Trophoblast cell (in vitro differentiated cells and primary cell): ENCODE results near the gene INAFM2.
A peak's percentile ranks its signal among the peaks of the same experiment; 100 is the strongest.

Source experiments
- DNase-seq, 2 donors: peaks; one replicate each; pipeline ENCODE4 v3.0.0-alpha.2; 2016
- H2AFZ ChIP-seq: 2 replicates; pipeline ENCODE4 v1.6.1; 2013; ENCODE audit warnings: low read length, moderate library complexity, mild to moderate bottlenecking; ENCODE audit not compliant: insufficient read depth, poor library complexity
- H2AK5ac ChIP-seq: 2 replicates; pipeline ENCODE4 v1.6.1; 2013; ENCODE audit warnings: mild to moderate bottlenecking, low read length
- H2BK120ac ChIP-seq: 2 replicates; pipeline ENCODE4 v1.6.1; 2013; ENCODE audit warnings: low read length, mild to moderate bottlenecking, moderate library complexity; ENCODE audit not compliant: insufficient read depth, poor library complexity
- H2BK12ac ChIP-seq: 2 replicates; pipeline ENCODE4 v1.6.1; 2013; ENCODE audit warnings: mild to moderate bottlenecking, low read length, moderate library complexity
- H2BK5ac ChIP-seq: 2 replicates; pipeline ENCODE4 v1.6.1; 2013; ENCODE audit warnings: low read length, low read depth, moderate library complexity, mild to moderate bottlenecking; ENCODE audit not compliant: poor library complexity
- H3K14ac ChIP-seq: 2 replicates; pipeline ENCODE4 v1.6.1; 2013; ENCODE audit warnings: mild to moderate bottlenecking, low read length
- H3K18ac ChIP-seq: 2 replicates; pipeline ENCODE4 v1.6.1; 2013; ENCODE audit warnings: mild to moderate bottlenecking, low read length
- H3K23ac ChIP-seq: 2 replicates; pipeline ENCODE4 v1.6.1; 2013; ENCODE audit warnings: low read length
- H3K27ac ChIP-seq: 2 replicates; pipeline ENCODE4 v1.5.1; 2013; ENCODE audit warnings: low read depth, mild to moderate bottlenecking, inconsistent platforms, low read length, moderate library complexity
- H3K27me3 ChIP-seq: 2 replicates; pipeline ENCODE4 v1.6.1; 2013; ENCODE audit warnings: inconsistent platforms, mild to moderate bottlenecking, low read length, moderate library complexity; ENCODE audit not compliant: insufficient read depth
- H3K36me3 ChIP-seq, 2 experiments: 1 replicate in 1 of 2; 2 replicates in 1 of 2; pipeline ENCODE4 v1.6.1; 2013; ENCODE audit warnings: low read length in 2 of 2, mild to moderate bottlenecking in 2 of 2, moderate library complexity in 1 of 2; ENCODE audit not compliant: insufficient read depth in 2 of 2, control insufficient read depth in 1 of 2
- H3K4ac ChIP-seq: 2 replicates; pipeline ENCODE4 v1.6.1; 2013; ENCODE audit warnings: low read depth, mild to moderate bottlenecking, low read length, moderate library complexity
- H3K4me1 ChIP-seq, 2 experiments: 1 replicate in 1 of 2; 2 replicates in 1 of 2; pipeline ENCODE4 v1.6.1; 2013; ENCODE audit warnings: low read length in 2 of 2, mild to moderate bottlenecking in 2 of 2, moderate library complexity in 1 of 2; ENCODE audit not compliant: insufficient read depth in 2 of 2, control insufficient read depth in 1 of 2
- H3K4me2 ChIP-seq: 2 replicates; pipeline ENCODE4 v1.6.1; 2013; ENCODE audit warnings: inconsistent platforms, mild to moderate bottlenecking, low read length, moderate library complexity
- H3K4me3 ChIP-seq: 2 replicates; pipeline ENCODE4 v1.5.1; 2013; ENCODE audit warnings: mild to moderate bottlenecking, low read depth, low read length, inconsistent platforms
- H3K79me1 ChIP-seq: one replicate; pipeline ENCODE4 v1.6.1; 2013; ENCODE audit warnings: low read length
- H3K79me2 ChIP-seq: 2 replicates; pipeline ENCODE4 v1.6.1; 2013; ENCODE audit warnings: low read length, mild to moderate bottlenecking; ENCODE audit not compliant: control insufficient read depth, insufficient read depth, poor library complexity
- H3K9ac ChIP-seq: 2 replicates; pipeline ENCODE4 v1.6.1; 2013; ENCODE audit warnings: mild to moderate bottlenecking, low read length
- H3K9me3 ChIP-seq: 2 replicates; pipeline ENCODE4 v1.6.1; 2013; ENCODE audit warnings: low read depth, mild to moderate bottlenecking, control low read depth, inconsistent platforms, low read length; ENCODE audit not compliant: insufficient read depth
- H4K12ac ChIP-seq: 2 replicates; pipeline ENCODE4 v1.6.1; 2013; ENCODE audit warnings: low read depth, mild to moderate bottlenecking, low read length, moderate library complexity
- H4K8ac ChIP-seq: 2 replicates; pipeline ENCODE4 v1.6.1; 2013; ENCODE audit warnings: low read depth, mild to moderate bottlenecking, low read length, moderate library complexity
- H4K91ac ChIP-seq: one replicate; pipeline ENCODE4 v1.6.1; 2013; ENCODE audit warnings: low read depth, mild to moderate bottlenecking, low read length, moderate library complexity
- WGBS: extraction: QIAGEN DNeasy Blood & Tissue Kit; methylation state at CpG from one replicate; pipeline ENCODE4 v1.1.7; 2013; ENCODE audit warnings: missing lambda C conversion rate; ENCODE audit not compliant: insufficient read length, insufficient coverage; ENCODE audit errors: extremely low coverage; 5-methylcytosine and 5-hydroxymethylcytosine counted together

The INAFM2 gene

DNA sequence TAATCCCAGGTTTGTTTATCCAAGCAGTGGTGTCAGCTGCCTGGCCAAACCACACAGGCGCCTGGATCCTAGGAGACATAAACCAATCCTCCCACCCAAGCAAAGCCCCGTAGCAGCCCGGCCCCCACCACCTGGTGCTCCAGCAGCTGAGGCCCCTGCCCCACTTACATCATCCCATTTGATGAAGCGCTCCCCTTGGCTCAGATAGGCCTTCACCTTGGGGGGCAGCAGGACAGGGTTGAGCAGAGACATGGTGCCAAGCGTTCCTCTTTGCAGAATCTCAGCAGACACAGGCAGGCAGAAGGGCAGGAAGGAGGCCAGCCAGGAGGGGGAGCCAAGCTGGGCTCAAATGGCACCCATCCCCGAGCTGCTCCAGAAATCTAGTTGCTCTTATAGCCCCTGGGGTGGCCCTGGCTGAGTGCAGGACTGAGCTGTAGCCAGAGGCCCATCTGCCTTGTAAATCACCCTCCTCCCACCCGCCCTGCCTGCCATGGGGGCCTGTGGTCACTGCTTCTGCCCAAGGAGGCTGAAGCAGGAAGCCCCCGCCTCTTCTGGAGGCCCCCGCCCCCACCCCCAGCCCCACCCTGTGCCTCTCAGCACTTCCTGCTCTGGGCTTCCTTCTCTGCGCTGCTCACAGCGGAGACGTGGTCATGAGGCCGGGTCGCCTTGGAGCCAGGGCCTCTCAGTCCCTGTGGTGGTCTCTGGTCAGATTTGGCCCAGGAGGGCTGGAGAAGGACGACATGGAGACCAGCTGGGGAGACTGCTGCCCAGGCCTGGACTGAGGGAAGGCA is 15.9 kb upstream of the INAFM2 start, which contains the start of gene PLCB2:
Gene PLCB2, minus strand, starts transcription at position 515 of the 791 bp plus-strand sequence. Its CDS starts 263 bp downstream, at position 252.
- no CpG with 5 or more reads among the region's 15 CpGs for WGBS

GRCh38 chr15:40309344-40309862 is 14.1 kb upstream of the INAFM2 start:
- no peak overlapping the region for H2BK120ac ChIP-seq
- no peak overlapping the region for H4K8ac ChIP-seq
- H2AFZ ChIP-seq, result no peak overlapping the region
- no peak overlapping the region for H3K4me3 ChIP-seq
- H3K23ac ChIP-seq, result no peak overlapping the region
- DNase-seq, result no peak
- no peak overlapping the region for H3K4me2 ChIP-seq
- H3K4me1 ChIP-seq, result peaks cover 7 to 12% of the 10 kb centered on the region in 2 experiments
- no peak overlapping the region for H3K18ac ChIP-seq
- no peak overlapping the region for H4K91ac ChIP-seq
- H3K36me3 ChIP-seq, result no peaks in the 10 kb centered on the region
- H2BK5ac ChIP-seq, result no peak overlapping the region
- no peak overlapping the region for H2AK5ac ChIP-seq
- H3K27me3 ChIP-seq, result no peaks in the 10 kb centered on the region
- no peaks in the 10 kb centered on the region for H3K79me2 ChIP-seq
- no peak overlapping the region for H3K14ac ChIP-seq
- no peaks in the 10 kb centered on the region for H3K9me3 ChIP-seq
- no peaks in the 10 kb centered on the region for H3K79me1 ChIP-seq
- H2BK12ac ChIP-seq, result no peak overlapping the region
- H3K9ac ChIP-seq, result no peak overlapping the region
- no peak overlapping the region for H4K12ac ChIP-seq
- H3K27ac ChIP-seq, result no peak overlapping the region
- no peak overlapping the region for H3K4ac ChIP-seq
- WGBS, result no CpG with 5 or more reads among the region's 8 CpGs

More for the DNA sequence above, 15.9 kb upstream of the INAFM2 start, which contains the start of gene PLCB2:
- Histone ChIP-seq H3K4me2 (no peak within 1 kb of the TSS), H2BK5ac (no peak within 1 kb of the TSS), H4K12ac (no peak within 1 kb of the TSS), H3K9ac (no peak within 1 kb of the TSS), H4K91ac (peak within 1 kb of the TSS; percentile 48), H3K4me1 (peaks cover 7 to 12% of the 10 kb centered on the region in 2 experiments), H3K27me3 (no peaks in the 10 kb centered on the region), H2AFZ (no peak within 1 kb of the TSS), H3K18ac (no peak within 1 kb of the TSS), H2BK12ac (no peak within 1 kb of the TSS), H3K36me3 (no peaks in the 10 kb centered on the region), H3K4me3 (no peak within 1 kb of the TSS), H3K79me2 (no peaks in the 10 kb centered on the region), H3K14ac (no peak within 1 kb of the TSS), H3K27ac (no peak within 1 kb of the TSS), H4K8ac (no peak within 1 kb of the TSS), H2BK120ac (no peak within 1 kb of the TSS), H3K9me3 (no peaks in the 10 kb centered on the region), H3K4ac (no peak within 1 kb of the TSS), H3K79me1 (no peaks in the 10 kb centered on the region), H2AK5ac (peak within 1 kb of the TSS; percentile 69), H3K23ac (no peak within 1 kb of the TSS)
- no peak for DNase-seq

GRCh38 chr15:40310001-40310959 is 13.2 kb upstream of the INAFM2 start:
- Histone ChIP-seq H2BK120ac (no peak overlapping the region), H4K8ac (no peak overlapping the region), H3K4me2 (no peak overlapping the region), H3K23ac (no peak overlapping the region), H3K79me2 (no peaks in the 10 kb centered on the region), H3K27me3 (no peaks in the 10 kb centered on the region), H3K4me3 (no peak overlapping the region), H4K12ac (no peak overlapping the region), H3K18ac (no peak overlapping the region), H3K27ac (no peak overlapping the region), H3K36me3 (no peaks in the 10 kb centered on the region), H3K4me1 (peaks cover 7 to 12% of the 10 kb centered on the region in 2 experiments), H3K9me3 (no peaks in the 10 kb centered on the region), H3K79me1 (no peaks in the 10 kb centered on the region), H2BK5ac (no peak overlapping the region), H4K91ac (no peak overlapping the region), H2AK5ac (no peak overlapping the region), H3K4ac (no peak overlapping the region), H3K9ac (no peak overlapping the region), H3K14ac (no peak overlapping the region), H2BK12ac (no peak overlapping the region), H2AFZ (no peak overlapping the region)
- WGBS, result no CpG with 5 or more reads among the region's 4 CpGs
- peak in 1 of 2 donors; percentile 58 for DNase-seq

- H3K9me3 ChIP-seq, result no peaks in the 10 kb centered on the region
- H3K79me2 ChIP-seq, result no peaks in the 10 kb centered on the region
- no peak overlapping the region for H3K4me3 ChIP-seq
- WGBS, result no CpG with 5 or more reads among the region's 3 CpGs
- H3K4me1 ChIP-seq, result peaks cover 7 to 12% of the 10 kb centered on the region in 2 experiments
- no peak overlapping the region for H2AK5ac ChIP-seq
- no peak overlapping the region for H3K4ac ChIP-seq
- no peak overlapping the region for H3K9ac ChIP-seq
- no peak overlapping the region for H4K8ac ChIP-seq
- H3K27me3 ChIP-seq, result no peaks in the 10 kb centered on the region
- no peak overlapping the region for H3K14ac ChIP-seq
- DNase-seq, result no peak
- no peaks in the 10 kb centered on the region for H3K79me1 ChIP-seq
- H2BK120ac ChIP-seq, result no peak overlapping the region
- no peak overlapping the region for H3K4me2 ChIP-seq
- no peak overlapping the region for H3K27ac ChIP-seq
- no peak overlapping the region for H4K12ac ChIP-seq
- no peak overlapping the region for H2AFZ ChIP-seq
- no peak overlapping the region for H2BK12ac ChIP-seq
- H2BK5ac ChIP-seq, result no peak overlapping the region
- no peak overlapping the region for H4K91ac ChIP-seq
- no peak overlapping the region for H3K18ac ChIP-seq
- H3K36me3 ChIP-seq, result no peaks in the 10 kb centered on the region
- no peak overlapping the region for H3K23ac ChIP-seq
Observed at GRCh38 chr15:40310993-40311392, 12.5 kb upstream of the INAFM2 start.
